Measurements from ENCODE around the gene GABBR2. TPM values are rescaled to one million over a fixed set of nuclear protein-coding genes. Genes with fewer than 3 reads are reported as not detected.
"Not testable (repeated sequence)": the region's sequence is repeated elsewhere in the genome, so short reads cannot be mapped to it uniquely, and the experiment has no call there.

Gene GABBR2
- total RNA-seq, 1 donor, result not detected

- no peak for DNase-seq (ENCODE audit: low read depth)
- no peak for TF ChIP-seq CTCF (IDR thresholded peaks at IDR 0.05; ENCODE audit: insufficient read depth, low read depth, low read length)
Measured at GRCh38 chr9:98687911-98688310, 20.8 kb downstream of the GABBR2 start.

DNA sequence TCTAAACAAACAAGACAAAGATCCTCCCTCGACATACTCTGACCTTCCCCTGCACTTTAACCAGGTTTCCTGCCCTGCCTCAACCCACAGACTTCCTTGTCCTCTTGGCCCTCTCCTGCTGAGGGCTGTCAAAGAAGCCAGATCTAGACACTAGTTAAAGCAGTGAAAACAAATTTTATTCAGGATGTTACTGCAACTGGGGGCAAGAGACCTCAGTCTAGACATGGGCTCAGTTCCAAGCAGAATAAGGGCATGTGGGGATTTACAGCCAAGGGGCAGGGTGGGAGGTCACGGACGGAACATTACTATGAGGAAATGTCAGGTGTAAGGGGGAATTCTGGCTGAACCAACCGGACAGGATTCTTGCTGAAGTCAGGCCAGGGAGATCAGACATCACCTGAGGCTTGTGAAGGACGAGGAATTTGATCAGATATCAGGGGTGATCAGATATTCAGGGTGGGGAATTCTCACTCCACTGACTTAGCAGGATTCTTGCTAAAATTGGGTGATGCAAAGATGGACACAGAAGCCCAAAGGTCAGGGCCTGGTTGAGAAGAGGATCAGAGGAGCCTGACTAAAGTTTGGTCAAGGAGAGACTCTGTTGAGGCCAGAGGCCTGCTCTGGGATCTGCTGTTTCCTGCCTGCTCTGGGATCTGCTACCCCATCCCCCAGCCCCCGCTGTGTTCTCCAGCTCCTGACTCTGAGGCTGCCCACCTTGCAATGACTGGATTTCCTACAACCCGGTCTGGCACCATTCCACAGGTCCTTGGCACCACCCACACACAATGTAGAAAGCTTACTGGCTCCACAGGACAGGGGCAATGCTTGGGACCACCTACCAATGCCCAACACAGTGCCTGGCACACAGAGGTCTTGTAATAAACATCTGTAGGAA lies 21.5 kb downstream of the GABBR2 start:
- TF ChIP-seq CTCF (IDR thresholded peaks at IDR 0.05; ENCODE audit: insufficient read depth, low read depth, low read length), result no peak
- no peak for DNase-seq (ENCODE audit: low read depth)
- no peak overlapping the region for H3K4me3 ChIP-seq (ENCODE audit: low read depth, low read length)

More at GRCh38 chr9:98687911-98688310, 20.8 kb downstream of the GABBR2 start:
- H3K4me3 ChIP-seq (ENCODE audit: low read depth, low read length), result no peak overlapping the region

- not testable (repeated sequence) for H3K4me3 ChIP-seq (ENCODE audit: low read depth, low read length); DNase-seq (ENCODE audit: low read depth)
Measured at GRCh38 chr9:98684816-98685215, 23.9 kb downstream of the GABBR2 start.

- DNase-seq (ENCODE audit: low read depth), result no peak
- H3K4me3 ChIP-seq (ENCODE audit: low read depth, low read length), result no peak overlapping the region
- peak; percentile 64 for TF ChIP-seq CTCF (IDR thresholded peaks at IDR 0.05; ENCODE audit: insufficient read depth, low read depth, low read length)
Measured at GRCh38 chr9:98678244-98678842, 30.4 kb downstream of the GABBR2 start.

- TF ChIP-seq CTCF (IDR thresholded peaks at IDR 0.05; ENCODE audit: insufficient read depth, low read depth, low read length), result no peak
- DNase-seq (ENCODE audit: low read depth), result no peak
- H3K4me3 ChIP-seq (ENCODE audit: low read depth, low read length), result no peak overlapping the region
Measured at GRCh38 chr9:98673681-98674080, 35.1 kb downstream of the GABBR2 start.

DNA sequence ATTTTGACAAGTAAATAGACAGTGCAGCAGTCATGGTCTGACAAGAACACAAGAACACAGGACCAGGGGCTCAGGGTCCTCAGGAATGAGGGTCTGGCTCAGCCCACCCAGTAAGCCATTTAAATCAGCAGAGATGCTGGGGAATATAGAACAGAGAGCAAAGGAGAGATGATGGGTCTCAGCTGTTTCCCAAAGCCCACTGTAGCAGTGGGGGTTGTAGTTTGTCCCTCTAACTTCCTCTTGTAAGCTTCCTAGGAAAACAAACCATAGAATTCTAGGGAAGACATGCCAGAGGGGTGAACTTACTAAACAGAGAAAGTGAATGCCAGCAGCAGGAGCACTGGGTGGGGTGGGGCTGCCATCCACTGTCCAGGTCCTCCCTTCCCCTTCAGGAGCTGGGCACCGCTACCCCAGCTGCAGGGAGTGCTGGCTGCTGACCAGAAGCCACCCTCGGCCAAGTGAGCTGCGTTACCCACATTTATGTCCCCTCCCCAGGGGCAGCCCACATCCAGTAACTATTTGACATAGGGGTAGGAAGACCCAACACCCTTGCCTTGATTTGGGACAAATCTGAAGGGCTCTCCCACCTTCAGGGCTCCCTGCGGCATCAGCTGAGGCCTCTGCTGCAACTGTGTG lies 41.6 kb downstream of the GABBR2 start:
- no peak for TF ChIP-seq CTCF (IDR thresholded peaks at IDR 0.05; ENCODE audit: insufficient read depth, low read depth, low read length)
- no peak overlapping the region for H3K4me3 ChIP-seq (ENCODE audit: low read depth, low read length)
- DNase-seq (ENCODE audit: low read depth), result no peak

DNA sequence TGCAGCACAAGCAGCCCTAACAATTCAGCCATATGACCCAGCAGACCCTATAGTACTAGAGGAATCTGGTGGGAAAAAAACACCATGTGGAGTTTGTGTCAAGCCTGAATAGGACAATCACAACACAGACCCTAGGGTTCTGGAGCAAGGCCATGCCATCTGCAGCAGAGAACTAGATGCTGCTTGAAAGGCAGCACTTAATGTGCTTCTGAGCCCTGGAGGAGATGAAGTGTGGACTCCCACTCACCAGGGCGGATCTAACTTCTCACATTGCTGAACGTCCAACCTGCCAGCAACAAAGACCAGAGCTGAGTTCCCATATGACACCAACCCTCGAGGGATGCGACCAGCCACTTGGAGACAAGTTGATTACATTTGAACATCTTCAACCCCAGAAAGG lies 43.2 kb downstream of the GABBR2 start:
- TF ChIP-seq CTCF (IDR thresholded peaks at IDR 0.05; ENCODE audit: insufficient read depth, low read depth, low read length), result no peak
- no peak for DNase-seq (ENCODE audit: low read depth)
- H3K4me3 ChIP-seq (ENCODE audit: low read depth, low read length), result no peak overlapping the region

Data from fibroblast of villous mesenchyme (primary cell).